HT1080 (cell line): Measurements from ENCODE around the gene DRD5. TPM values are rescaled to one million over a fixed set of nuclear protein-coding genes. Genes with fewer than 3 reads are reported as not detected.

Experiments
- DNase-seq: peaks from one replicate; pipeline ENCODE4 v3.0.0-alpha.2; 2015; ENCODE audit warnings: low read depth
- small RNA-seq: library from RNA; depleted of rRNA; stranded (forward); fragments of <200 nt; gene quantifications from one replicate; pipeline ENCODE3, GENCODE V24; 2014
- total RNA-seq: library from RNA; depleted of rRNA; stranded (reverse); fragments of >200 nt; shearing (Covaris generic); gene quantifications from 2 replicates; pipeline ENCODE4 v1.2.3, GENCODE V29; 2014; rRNA removed

Gene DRD5
- total RNA-seq, 1 experiment from 2014 or later = not detected

DNA sequence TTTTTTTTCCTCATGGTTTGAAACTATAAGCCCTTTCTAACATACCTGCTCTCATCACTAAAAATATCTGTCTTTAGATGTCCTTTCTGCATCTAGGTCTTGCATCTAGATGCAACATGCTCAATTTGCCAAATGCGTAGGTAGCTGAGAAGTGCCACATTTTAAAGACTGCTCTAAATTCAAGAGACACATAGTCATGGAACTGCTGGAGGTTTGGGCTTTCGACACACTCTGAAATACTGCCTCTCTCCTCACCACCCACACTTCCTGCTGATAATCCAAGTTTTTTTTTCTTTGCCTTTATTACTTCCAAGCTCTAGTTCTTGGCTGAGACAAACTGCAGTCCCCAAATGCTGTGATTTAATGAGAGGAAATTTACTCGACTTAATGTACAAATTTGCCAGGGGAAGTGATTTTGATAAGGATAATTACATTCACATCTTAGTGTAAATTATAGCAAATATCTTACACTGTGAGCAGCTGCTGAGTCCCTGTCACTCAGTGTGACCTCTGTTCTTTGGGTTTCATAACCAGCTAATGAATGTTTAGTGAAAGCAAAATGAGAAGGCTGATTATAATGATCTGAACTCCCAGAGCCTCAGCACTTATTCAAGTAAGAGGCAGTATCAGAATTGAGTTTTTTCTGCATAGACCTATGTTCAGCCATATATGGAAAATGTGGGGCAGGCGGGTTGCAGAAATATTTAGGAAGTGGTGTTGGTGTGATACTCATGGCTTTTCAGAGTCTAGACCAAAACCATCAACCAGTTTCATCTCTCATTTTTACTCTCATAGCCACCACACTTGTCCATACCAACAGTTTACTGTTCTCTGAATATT lies 31.3 kb downstream of the DRD5 start:
- no peak for DNase-seq

DNA sequence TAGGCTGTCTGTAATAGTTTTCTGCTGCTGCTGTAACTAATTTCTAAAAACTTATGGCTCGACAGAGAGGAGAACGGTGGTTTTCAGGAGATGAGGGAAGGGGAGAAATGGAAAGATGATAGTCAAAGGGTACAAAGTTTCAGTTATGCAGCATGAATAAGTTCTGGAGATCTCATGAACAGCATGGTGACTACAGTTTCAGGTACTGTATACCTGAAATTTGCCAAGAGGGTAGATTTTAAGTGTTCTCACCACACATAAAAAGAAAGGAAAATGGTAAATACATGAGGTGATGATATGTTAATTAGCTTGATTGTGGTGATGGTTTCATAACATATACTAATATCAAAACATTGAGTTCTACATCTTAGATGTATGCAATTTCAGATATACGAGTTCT lies 34.9 kb downstream of the DRD5 start:
- no peak for DNase-seq

DNA sequence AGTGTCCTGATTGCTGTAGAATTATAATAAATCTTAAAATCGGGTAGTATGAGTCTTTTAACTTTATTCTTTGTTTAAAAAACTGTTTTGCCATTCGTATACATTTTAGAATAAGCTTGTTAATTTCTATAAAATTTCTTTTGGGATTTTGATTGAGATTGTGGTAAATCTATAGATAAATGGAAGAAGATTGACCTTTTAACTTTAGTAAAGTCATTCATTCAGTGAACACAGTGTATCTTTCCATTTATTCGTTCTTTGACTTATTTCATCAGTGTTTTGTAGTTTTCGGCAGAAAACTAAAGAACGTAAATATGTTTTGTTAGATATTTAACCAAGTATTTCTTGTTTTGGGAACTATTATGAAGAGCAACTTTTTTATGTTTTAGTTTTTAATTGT lies 38.9 kb downstream of the DRD5 start:
- no peak for DNase-seq

DNA sequence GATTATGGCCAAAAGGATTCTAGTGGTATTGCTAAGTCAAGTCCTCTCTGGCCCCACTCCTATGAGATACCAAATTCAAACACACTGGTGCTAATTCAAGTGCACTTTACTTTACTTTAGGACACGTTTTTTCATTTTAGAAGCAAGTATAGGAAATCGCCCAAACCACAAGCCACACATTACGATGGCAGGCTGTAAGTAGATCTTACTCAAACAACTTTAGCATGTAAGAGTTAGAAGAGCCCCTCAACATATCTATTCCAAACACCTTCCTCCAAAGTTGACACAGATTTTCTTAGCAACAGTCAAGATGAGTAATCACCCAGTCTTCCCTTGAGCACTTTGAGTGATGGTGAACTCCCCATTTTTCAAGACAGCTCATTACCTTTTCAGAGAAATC lies 43.6 kb downstream of the DRD5 start:
- DNase-seq = no peak

DNA sequence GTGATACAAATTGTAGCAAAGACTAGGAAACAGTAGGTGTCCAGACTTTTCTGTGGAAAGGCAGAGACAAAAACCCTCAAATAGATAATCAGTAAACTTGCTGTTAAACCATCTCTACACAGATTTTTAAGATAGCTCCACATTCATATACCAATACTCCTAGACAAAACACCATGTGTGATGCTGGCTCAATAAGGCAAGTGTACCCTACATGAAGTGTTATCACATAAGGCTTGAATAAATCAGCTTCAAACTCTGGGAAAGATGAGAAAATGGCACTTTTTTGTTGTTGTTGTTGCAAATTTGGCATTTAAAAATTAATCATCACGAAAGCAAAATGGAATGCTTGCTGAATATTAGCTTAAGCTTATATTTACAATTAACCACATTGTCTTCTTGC lies 45.1 kb downstream of the DRD5 start:
- no peak for DNase-seq

DNA sequence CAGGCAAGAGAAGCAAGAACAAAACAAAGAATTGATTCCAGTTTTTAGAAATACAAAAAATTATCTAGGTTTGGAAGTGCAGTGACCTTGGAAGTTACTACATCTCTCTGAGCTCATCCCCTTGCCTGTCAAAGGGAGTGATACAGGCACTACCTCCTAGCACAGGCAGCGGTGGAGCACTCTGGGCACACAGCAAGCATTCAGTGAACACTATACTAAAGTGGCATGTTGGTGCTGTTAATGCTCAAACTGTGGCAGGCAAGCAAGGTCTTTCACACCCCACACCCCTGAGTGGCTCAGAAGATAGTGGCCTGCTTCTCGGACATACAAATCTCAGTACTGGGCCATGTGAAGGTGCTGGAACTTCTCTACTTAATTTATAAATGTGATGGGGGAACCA lies 51.2 kb downstream of the DRD5 start:
- no peak for DNase-seq

DNA sequence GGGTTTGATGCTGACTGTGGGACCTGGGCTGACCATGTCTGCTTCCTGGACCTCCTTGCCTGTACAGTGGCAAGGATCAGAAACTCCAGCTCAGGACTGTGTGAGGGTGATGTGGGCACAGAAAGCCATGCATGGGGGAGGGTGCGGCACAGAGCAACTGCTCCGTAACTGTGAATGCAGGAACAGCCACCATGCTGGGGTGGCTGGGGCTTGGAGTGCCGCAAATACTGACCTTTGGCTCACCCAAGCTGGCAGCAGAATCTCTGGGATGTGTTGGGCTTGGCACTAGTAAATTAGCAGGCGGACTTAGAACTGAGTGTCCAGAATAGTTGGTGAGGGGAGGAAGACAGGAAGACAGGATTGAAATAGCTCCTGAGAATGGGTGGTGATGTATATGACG lies 52.0 kb downstream of the DRD5 start:
- DNase-seq = no peak

Small RNAs within 50 kb of the gene (small RNA-seq; reads per million reads assigned to genes)
- not detected for gene RNA5SP154

Other genes starting within 250 kb of the DRD5 start
- 0.27 and 0.37 TPM in 2 replicates for gene SLC2A9, start 239.9 kb downstream of the DRD5 start, total RNA-seq